ENCODE data around the gene PSMD11.
"Not testable (repeated sequence)": the region's sequence is repeated elsewhere in the genome, so short reads cannot be mapped to it uniquely, and the experiment has no call there.

Gene PSMD11

GRCh38 chr17:32513579-32513978 is 69.3 kb downstream of the PSMD11 start:
- DNase-seq (ENCODE audit: low read depth in 3 of 3) = no peak

GRCh38 chr17:32514606-32515005 is 70.3 kb downstream of the PSMD11 start:
- no peak for DNase-seq (ENCODE audit: low read depth in 3 of 3)

GRCh38 chr17:32515677-32516383 is 71.5 kb downstream of the PSMD11 start:
- no peak for DNase-seq (ENCODE audit: low read depth in 3 of 3)

- no peak for DNase-seq (ENCODE audit: low read depth in 3 of 3)
Measured at GRCh38 chr17:32516450-32516849, 72.1 kb downstream of the PSMD11 start.

GRCh38 chr17:32516940-32517701 is 72.8 kb downstream of the PSMD11 start:
- DNase-seq (ENCODE audit: low read depth in 3 of 3) = no peak

GRCh38 chr17:32517982-32518381 is 73.7 kb downstream of the PSMD11 start:
- DNase-seq (ENCODE audit: low read depth in 3 of 3) = no peak

GRCh38 chr17:32518646-32519227 is 74.4 kb downstream of the PSMD11 start:
- DNase-seq (ENCODE audit: low read depth in 3 of 3) = no peak

GRCh38 chr17:32519228-32520103 is 75.2 kb downstream of the PSMD11 start:
- peak in 1 of 3 experiments; percentile 63 for DNase-seq (ENCODE audit: low read depth in 3 of 3)

GRCh38 chr17:32520104-32520701 is 75.9 kb downstream of the PSMD11 start:
- DNase-seq (ENCODE audit: low read depth in 3 of 3) = peak in 1 of 3 experiments; percentile 54

- DNase-seq (ENCODE audit: low read depth in 3 of 3) = no peak
Measured at GRCh38 chr17:32520737-32521404, 76.6 kb downstream of the PSMD11 start.

- peak in 2 of 3 experiments; percentile 38 to 49 for DNase-seq (ENCODE audit: low read depth in 3 of 3)
Measured at GRCh38 chr17:32523017-32523680, 78.8 kb downstream of the PSMD11 start.

GRCh38 chr17:32523827-32524552 is 79.7 kb downstream of the PSMD11 start:
- DNase-seq (ENCODE audit: low read depth in 3 of 3) = peak in 1 of 3 experiments; percentile 37

- not testable (repeated sequence) for DNase-seq (ENCODE audit: low read depth in 3 of 3)
Measured at GRCh38 chr17:32524553-32524880, 80.2 kb downstream of the PSMD11 start.

- DNase-seq (ENCODE audit: low read depth in 3 of 3) = no peak
Measured at GRCh38 chr17:32525122-32525521, 80.8 kb downstream of the PSMD11 start.

GRCh38 chr17:32527146-32527545 is 82.8 kb downstream of the PSMD11 start:
- no peak for DNase-seq (ENCODE audit: low read depth in 3 of 3)

GRCh38 chr17:32528825-32529224 is 84.5 kb downstream of the PSMD11 start:
- DNase-seq (ENCODE audit: low read depth in 3 of 3) = no peak

- no peak for DNase-seq (ENCODE audit: low read depth in 3 of 3)
Measured at GRCh38 chr17:32529604-32530003, 85.3 kb downstream of the PSMD11 start.
